Renal cortex interstitium (tissue), 11 donors: ENCODE data around the gene PPP1R7. TPM values are rescaled to one million over a fixed set of nuclear protein-coding genes. Genes with fewer than 3 reads are reported as not detected.

Experiments
- DNase-seq, 11 donors: peaks; one replicate each; pipeline ENCODE4 v3.0.0-alpha.2; 2013; ENCODE audit warnings: low read depth in 9 of 11, low spot score in 4 of 11; ENCODE audit errors: extremely low read depth in 1 of 11
- polyA plus RNA-seq, 3 donors: library from polyadenylated mRNA; unstranded; fragments of 120-200 nt; gene quantifications; one replicate each; pipeline ENCODE4 v1.2.1, GENCODE V29; 2013; ENCODE audit not compliant: insufficient read length in 3 of 3

The PPP1R7 gene
- polyA plus RNA-seq, 3 donors = 66.9 to 84.2 (median 77.4) TPM

DNA sequence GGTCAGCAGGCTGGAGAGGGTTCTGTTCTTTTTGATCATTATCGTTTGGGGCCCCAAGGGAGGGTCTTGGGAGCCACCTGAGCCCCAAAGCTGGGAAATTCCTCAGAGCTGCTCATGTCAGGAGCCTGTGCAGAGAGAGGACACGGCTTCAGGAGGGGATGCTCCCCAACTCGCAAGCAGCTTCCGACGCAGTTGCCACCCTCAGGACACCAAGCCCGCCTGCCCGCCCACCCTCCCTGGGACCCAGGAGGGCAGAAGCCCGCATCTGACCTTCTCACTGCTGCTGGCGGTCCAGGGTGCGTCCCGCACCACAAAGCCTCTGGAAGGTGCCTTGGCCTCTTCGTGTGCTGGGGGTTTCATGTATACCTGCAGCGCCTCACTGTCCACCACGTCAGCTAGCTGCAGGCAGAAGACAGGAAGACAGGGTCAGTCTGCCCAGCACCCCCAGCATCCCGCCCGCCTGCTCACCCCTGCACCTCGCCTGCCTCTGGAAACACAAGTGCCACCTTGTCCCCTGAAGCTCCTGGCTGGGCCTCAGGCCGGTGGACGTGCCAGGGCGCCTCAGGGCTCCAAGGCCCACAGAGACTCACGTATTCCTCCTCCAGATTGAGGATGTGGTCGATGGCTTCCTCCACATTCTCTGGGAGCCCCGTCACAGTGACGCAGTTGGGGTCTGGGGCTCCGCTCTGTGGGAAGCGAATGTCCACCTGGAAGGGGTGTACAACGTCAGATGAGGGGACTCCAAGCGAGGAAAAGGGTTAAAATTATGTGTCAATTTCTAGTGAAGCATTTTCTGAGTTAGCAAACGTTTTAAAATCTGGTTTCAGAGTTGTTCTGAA is 79.5 kb downstream of the PPP1R7 start:
- no peak for DNase-seq

DNA sequence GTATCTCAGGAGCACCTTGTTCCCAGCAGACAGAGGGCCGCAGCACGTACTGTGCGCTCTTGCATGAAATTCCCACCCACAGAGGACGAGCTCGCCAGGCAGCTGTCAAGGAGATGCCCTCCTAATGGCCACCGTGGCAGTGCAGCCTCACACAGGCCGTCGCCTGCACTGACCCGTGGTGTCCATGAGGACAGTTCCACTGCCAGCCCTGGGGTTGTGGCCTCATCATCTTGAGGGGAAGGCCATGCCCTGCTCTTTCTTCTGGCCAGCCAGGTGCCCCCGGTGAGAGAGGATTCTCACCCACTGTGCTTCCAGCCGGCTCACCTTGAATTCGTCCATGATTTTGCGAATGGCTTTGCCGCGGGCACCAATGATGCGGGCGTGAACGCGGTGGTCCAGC is 80.2 kb downstream of the PPP1R7 start:
- DNase-seq = no peak

DNA sequence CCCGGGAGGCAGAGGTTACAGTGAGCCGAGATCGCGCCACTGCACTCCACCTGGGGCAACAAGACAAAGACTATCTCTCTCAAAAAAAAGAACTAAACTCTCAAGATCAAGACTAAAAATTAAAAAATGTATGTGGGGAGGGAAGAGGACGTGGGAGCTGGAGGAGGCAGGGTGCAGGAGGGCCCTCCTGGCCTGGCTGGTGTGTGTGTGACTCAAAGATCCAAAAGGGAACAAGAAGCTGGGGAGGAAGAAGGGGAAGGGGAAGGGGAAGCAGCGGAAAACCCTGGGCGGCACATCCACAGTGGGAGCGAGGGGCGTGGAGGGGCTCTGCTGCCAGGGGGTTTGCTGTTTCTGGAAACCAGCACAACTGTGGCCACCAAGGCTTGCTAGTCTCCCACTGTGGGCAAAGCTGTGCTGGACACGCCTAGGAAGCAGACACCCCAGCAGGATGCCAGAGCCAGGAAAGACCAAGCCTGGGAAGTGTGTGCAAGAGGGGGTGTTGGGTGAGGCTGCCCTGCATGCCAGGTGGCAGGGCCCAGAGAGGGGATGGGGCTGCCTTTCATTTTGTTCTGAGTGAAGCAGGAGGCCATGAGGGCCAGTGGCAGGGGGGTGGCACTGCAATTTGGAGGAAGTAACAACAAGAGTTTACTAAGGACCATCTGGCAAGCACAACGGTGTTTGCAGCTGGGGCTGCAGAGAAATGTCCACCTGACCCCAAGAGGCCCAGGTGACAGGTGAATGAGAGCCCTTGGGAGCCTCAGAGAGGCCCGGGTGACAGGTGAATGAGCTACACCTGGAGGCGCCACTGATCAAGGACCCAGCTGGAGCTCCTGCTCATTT is 82.7 kb downstream of the PPP1R7 start:
- no peak for DNase-seq

Other genes with a start within 250 kb of the PPP1R7 start
- gene CROCC2, start 244.1 kb upstream of the PPP1R7 start, polyA plus RNA-seq = under 1 TPM; 0.05 to 0.07 (median 0.06) TPM
- gene SNED1, start 151.8 kb upstream of the PPP1R7 start, polyA plus RNA-seq = 10 to 100 TPM in 1 of 3 donors, 1 to 10 TPM in 2; 6.1 to 13.9 (median 8.1) TPM
- gene MTERF4, start 48.2 kb upstream of the PPP1R7 start, polyA plus RNA-seq = 10 to 100 TPM; 68.5 to 78.4 (median 69.5) TPM
- gene PASK, start 995 bp upstream of the PPP1R7 start, polyA plus RNA-seq = 10 to 100 TPM; 14.4 to 28.9 (median 16.2) TPM
- 1 to 10 TPM; 1.7 to 3.8 (median 1.9) TPM for gene ANO7, start 38.2 kb downstream of the PPP1R7 start, polyA plus RNA-seq
- 100 to 1,000 TPM; 341 to 386 (median 376) TPM for gene HDLBP, start 165.2 kb downstream of the PPP1R7 start, polyA plus RNA-seq
- gene SEPTIN2, start 165.5 kb downstream of the PPP1R7 start, polyA plus RNA-seq = 100 to 1,000 TPM; 612 to 635 (median 613) TPM
- 10 to 100 TPM; 55.0 to 61.1 (median 60.7) TPM for gene FARP2, start 205.8 kb downstream of the PPP1R7 start, polyA plus RNA-seq